Right hindlimb (tissue), 1 donor: ENCODE data around the gene AGAP1.

Source experiments
- DNase-seq: peaks from one replicate; pipeline ENCODE4 v3.0.0-alpha.2; 2018

The AGAP1 gene

DNA sequence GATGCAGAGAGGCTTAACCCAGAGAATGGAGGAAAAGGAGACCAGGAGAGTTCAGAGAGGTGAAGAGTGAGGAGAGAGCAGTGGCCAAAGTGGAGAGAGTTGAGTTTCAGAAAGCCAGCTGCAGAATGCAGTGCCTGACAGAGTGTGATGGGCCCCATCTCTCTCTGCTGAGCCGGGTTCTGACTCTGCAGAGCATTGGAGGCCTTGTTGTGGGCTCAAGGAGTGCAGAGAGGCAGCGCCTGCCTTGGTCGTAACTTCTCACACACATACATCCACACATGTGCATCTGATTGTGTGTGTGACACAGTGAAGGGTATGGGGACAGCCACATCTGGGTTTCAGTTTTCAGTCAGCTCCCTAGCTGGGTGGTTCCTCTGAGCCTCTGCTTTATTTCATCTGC is 58.8 kb downstream of the AGAP1 start:
- no peak for DNase-seq

DNA sequence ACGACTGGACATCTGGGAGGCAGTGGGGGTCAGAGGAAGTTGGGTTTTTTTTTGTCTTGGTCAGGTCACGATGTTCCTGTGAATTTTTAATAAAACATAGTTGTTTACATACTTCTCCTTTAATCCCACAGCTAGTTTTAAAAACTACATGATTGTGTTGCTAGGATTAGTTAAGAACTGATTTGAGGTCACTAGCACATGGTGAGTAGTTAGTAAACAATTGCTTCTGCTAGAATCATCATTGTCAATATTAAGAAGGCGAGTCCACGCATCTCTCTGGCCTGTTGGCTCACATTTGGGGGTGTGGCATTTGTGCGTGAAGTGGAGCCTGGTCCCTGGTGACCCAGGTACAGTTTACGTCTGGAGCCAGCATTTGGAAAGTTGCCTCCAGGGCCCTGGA is 59.4 kb downstream of the AGAP1 start:
- no peak for DNase-seq

DNA sequence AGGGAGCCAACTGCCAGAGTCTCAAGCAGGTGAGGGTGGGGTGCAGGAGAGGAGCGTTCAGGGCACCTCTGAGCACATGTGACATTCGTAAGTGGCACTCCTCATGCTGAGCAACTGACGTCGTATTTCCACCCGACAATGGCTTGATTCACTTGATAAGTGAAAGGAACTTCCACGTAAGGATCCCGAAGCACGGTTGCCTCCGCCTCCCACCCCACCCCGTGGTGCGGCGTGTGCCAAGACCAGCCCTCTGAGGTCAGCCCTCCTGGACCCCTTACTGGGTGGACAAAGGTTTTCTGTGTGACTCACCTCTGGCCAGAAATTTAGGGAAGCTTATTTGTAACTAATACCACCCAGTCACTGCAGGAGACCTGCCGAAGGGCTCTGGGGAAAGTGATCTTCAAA is 59.9 kb downstream of the AGAP1 start:
- DNase-seq = no peak

DNA sequence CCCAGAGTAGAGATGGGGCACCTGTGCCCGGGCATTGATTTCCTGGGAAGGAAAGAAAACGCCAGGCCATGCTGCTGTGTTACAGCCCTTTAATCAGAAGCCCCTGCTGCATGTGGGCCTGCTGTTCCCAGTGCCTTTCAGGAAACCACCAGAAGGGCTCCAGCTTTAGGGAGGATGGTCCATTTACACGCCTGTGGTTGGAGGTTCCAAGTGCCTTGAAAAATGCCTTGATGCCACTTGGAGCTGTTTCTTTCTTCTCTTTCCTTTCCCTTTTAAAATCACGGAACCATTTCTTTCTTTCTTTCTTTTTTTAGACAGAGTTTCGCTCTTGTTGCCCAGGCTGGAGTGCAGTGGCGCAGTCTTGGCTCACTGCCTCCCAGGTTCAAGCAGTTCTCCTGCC is 60.5 kb downstream of the AGAP1 start:
- no peak for DNase-seq

DNA sequence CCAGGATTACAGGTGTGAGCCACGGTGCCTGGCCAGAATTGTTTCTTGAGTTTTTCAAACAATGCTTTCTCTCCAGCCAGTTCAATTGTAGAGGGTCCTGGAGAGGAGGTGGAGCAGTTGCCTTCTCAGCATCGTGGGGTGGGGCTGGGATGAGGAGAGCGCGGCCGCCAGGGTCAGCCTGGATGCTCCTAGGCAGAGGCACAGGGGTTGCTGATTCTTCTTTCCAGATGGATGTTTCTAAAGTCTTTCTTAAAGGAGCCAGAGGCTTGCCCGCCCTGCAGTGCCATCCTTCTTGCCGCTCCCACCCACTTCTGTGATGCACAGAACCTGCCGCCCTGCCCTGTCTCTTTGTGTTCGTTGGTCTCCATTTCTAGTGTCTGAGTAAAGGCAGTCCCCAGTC is 61.1 kb downstream of the AGAP1 start:
- no peak for DNase-seq

DNA sequence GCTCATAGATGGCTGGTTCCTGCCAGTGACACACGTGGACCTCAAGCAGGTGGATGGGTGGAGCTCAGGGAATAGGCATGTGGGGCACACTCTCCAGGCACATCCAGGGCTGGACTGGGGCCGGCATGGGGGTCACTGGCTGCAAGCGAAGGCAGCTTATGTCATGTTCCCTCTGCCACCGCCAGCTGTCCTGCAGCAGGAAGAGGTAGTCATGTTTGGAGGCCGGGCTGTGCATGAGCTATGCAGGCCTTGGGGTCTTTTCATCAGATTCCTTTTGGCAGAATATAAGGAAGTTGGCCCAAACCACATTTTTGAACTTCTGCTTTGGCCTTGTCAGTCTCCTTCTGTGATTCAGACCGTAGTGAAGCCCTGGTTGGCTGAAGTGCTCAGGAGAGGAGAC is 61.5 kb downstream of the AGAP1 start:
- no peak for DNase-seq

DNA sequence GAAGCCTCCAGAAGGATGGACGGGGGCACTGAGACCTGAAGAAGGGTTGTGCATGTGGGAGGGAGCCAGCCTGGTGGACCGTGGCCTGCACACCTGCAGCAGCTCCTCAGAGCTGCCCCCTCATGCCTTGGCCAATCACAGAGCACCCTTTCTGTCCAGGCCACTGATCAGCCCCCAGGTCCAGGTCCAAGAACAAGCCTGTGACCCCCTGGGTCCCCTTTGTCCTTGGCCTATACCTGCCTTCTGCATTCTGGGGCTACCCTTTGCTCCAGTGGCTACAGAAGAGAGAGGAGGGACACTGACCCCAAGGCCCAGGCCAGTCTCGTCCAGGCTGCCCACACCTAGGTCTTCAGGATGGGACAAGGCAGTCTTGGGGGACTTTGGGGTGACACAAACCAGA is 62.2 kb downstream of the AGAP1 start:
- no peak for DNase-seq

DNA sequence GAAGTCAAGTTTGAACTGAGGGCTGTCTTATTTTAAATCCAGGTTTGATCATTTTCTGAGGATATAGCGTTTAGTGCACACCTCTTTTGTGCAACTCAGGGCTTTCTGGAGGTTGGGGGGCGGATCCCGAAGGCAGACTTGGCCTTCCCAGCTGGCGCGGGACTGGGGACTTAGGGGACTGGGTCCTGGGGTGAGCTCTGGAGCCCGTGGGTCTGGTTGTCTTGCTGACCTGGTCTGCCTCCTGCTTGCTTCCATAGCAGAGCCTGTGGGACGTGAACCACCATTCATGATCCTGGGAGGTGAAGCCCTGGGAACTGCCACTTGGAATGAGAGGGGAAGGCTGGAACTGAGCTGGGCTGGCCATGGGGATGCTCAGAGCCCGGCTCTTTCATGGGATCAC is 63.1 kb downstream of the AGAP1 start:
- DNase-seq = no peak

DNA sequence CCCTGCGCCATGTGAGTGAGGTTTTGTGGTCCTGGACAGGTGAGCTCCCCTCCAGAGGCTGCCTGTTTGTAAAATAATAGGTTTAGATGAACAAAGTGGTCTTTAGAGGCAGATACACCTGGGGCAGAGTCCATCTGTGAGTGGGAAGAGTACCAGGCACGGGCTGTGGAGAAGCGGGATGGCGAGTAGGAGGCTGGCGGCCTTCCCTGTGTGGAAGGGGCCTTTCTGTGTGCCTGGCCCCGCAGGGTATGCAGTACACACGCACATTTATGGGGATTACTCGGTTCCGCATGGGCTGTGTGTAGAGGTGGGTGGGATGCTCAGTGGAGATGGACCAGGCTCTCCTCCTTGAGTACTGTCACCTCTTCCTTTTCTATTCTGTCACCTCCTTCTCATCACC is 64.1 kb downstream of the AGAP1 start:
- no peak for DNase-seq

DNA sequence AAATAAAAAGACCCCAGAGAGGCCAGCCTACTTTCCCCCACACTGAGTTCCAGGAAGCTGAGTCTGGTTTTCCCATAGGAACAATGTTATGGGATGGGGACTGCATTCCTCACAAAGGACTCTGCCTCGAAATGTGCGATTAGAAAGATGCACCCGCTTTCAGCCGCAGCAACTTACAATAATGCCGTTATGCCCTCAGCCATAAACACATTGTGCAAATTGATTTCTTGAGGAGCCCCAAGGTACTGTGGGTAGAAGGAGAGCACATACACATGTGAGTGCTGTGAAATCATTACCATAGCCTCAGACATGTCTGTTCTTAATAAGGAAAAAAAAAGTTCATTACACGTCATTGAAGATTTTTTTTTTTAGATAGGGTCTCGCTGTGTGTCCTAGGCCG is 64.7 kb downstream of the AGAP1 start:
- DNase-seq = no peak

DNA sequence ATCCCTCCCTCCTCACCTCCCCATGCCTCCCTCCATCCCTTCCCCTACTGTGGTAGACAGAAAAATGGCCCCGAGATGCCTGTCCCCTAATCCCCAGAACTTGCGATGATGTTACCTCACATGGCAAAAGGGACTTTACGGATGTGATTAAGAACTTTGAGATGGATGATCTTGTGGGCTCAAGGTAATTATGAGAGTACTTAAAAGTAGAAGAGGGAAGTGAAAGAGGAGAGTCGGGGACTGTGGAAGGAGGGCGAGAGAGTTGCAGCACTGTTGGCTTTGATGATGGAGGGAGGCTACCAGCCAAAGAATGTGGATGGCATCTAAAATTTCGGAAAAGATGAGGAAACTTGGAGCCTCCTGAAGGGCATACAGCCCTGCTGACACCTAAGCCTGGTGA is 66.5 kb downstream of the AGAP1 start:
- DNase-seq = no peak

DNA sequence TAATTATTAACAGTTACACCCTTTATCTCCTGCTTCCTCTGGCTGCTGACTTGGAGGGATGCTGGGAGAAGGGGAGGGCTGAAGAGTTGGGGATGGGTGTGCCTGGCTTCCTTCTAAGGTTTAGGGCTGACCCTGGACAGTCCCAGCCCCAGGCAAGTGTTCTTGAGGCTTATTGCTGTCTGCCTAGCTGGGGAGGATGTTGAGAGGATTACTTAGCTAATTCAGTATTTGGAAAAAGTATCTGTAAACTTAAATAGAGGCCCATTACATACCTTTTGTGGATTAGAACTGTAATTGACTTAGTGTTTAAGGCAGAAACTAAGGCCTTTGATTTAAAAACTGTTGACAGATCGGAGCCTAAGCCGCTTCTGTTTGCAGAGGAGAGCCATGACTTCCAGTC is 67.6 kb downstream of the AGAP1 start:
- no peak for DNase-seq

DNA sequence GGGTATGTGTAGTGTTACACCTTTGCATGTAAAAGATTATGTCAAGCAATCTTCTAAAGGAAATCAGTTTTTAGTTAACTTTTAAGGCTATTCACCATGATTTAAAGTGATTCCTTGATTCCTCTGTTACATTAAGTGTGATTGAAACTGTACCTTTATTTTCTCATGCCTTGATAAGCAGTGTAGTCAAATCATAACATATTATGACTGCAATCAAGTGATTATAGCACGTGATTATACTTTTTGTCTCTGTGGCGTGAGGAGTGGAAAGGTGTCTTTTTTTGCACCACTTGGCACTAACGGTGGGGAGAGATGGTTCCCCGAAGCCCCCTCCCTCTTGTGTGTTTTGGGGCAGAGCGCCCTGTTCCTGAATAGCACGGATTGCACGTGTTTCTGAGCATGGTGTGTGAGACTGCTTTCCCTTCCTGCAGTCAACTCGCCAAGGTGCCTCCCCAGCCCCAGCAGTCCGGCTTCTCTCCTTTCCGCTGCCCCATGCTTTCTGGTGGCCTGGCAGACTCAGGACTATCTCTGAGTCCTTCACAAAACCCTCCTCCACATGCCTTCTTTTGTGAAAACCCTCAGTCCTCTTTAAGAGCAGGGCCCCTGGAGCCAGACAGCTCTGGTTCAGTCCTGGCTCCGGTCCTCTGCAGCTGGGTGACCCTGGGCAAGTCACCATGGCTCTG is 68.4 kb downstream of the AGAP1 start:
- DNase-seq = no peak

DNA sequence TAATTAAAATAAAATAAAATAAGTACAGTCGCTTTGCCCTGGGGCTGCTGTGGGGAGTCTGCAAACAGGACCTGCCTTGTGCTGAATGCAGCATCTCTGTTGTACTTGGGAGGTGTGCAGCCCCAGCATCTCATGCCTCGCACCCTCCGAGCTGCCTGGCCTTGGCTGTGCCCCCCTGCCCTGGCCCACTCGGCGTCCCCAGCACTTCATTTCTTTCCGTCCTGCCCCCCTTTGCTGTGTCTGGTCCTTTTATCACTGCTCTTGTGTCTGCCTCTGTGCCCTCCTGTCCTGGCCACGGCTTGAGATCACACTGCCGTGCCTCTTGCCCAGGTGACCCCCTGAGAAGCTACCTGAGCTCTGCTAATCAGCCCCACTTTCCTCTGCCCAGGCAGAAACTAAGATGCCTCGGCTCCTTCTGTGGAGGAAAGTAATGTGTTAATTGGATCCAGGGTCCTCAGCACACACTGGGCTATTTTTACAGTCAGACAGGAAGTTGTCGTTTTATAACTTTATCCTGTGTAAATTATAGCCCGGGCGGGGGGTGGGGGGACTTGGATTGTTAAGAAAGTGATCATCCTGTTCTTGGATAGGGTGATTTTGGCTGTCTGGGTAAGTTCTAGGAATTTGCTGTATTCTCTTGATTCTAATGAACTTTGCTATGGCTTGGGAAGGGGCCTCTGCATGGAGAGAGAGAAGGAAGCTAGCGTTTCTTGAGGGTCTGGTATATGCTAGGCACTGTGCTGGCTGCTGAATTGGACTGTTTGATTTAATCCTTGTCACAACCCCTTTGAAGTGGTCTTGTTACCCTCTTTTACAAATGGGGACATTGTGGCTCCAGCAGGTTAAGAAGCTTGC is 69.4 kb downstream of the AGAP1 start:
- DNase-seq = no peak

DNA sequence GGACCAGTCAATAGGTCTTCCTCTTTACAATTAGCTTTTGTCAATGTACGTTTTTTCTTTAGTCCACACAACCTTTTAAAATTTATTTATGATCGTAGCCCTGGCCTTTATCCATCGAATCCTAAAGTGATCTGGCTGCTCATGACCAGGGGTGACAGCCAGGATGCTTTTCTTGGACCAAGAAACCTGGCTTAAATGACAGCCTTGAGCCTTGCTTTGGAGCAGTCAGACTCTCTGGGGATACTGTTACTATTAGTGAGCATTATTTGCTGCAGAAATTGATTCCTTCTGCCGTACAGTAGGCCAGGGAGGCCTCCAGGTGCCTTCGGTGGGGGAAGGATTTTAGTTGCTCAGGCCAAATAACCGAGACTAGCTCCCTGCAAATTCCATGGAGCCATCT is 70.2 kb downstream of the AGAP1 start:
- peak; percentile 42 for DNase-seq

DNA sequence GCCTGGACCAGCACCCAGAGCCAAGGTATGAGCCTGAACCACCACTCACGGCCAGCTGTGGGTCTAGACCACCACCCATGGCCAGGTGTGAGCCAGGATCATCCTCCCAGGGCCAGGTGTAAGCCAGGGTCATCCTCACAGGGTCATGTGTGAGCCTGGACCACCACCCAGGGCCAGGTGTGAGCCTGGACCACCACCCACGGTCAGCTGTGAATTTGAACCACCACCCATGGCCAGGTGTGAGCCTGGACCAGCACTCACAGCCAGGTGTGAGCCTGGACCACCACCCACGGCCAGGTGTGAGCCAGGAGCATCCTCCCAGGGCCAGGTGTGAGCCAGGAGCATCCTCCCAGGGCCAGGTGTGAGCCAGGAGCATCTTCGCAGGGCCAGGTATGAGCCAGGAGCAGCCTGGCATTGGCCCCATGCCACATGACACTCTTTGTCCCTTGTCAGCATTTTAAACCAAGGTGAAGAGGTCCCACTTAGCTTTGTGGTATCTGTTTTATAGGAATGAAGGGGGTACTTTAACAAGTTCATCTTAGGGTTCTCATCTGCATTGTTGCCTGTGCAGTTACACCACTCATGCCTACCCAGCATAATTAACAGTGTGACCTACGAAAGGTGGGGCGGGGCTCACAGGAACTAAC is 71.2 kb downstream of the AGAP1 start:
- no peak for DNase-seq

DNA sequence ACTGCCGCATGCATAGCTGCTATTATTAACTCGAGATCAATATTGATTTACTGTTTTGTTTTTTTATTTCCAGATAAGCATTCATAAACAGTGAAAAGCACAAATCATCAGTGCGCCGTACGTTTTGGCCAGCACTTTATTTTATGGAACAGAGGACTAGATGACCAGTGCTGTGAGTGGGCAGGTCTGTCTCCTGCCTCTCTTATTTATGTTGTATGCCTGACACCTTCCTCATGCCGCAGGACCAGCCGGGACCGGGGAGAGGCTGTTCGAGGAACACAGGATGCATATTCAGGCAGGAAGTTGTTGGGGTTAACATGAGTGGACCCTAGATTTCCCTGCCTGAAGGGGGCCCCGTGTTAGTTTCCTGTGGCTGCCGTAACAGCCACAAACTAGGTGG is 72.6 kb downstream of the AGAP1 start:
- no peak for DNase-seq

DNA sequence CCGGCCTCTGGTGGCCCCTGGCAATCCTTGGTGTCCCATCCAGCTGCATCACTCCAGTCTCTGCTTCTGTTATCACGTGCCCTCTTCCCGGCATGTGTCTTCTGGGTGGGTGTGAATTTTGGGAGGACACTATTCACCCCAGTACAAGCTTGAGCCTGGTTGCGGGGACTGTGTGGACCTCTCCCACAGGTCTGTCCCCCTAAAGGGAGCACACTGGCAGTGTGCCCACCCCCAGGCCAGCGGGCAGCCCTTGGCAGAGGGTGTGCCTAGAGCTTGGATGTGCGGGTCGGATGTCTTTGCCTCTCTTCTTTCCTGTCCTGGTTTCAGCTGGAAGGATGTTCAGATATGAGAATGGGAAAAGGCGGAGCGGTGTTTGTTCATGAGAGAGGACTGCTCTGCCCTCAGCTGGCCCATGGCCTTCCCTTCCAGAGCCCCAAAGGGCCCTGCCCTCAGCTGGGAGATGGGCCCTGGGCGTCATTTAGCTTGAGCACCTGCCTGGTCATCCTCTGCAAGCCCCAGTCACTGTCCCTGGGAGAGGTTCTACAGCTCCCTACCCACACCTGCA is 73.2 kb downstream of the AGAP1 start:
- DNase-seq = no peak

DNA sequence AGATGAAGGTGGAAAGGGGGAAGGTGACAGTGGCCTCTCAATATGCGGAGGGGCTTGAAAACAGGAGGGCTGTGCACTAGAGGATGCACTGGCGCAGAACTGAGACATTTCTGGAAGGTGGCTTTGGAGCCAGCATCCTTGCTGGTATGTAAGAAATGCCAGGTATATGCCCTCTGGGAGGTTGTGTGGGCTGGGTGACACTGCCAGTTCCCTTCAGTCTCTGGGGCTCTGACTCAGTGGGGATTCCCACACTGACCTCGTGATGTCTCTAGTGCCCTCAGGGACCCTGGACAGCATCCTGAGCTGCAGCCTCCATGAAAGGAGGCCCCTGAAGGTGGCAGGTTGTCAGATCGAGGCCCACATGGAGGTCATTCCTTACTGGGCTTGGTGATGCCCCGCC is 74.0 kb downstream of the AGAP1 start:
- DNase-seq = no peak

DNA sequence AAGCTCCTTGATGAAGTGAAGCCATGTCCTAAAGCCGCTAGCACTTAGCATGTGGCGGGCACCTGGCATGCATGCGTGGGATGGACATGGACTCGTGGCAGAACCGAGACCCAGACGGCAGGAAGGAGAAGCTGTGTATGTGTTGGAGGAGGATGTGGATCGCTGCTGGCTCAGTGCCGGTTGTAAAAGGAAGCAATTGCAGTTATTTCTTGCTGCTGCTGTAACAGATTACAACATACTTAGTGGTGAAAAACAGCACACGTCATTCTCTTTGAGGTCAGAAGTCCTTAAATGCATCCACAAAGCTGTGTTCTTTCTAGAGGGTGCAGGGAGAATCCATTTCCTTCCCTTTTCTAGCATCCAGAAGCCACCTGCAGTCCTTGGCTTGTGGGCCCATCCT is 74.6 kb downstream of the AGAP1 start:
- DNase-seq = no peak

DNA sequence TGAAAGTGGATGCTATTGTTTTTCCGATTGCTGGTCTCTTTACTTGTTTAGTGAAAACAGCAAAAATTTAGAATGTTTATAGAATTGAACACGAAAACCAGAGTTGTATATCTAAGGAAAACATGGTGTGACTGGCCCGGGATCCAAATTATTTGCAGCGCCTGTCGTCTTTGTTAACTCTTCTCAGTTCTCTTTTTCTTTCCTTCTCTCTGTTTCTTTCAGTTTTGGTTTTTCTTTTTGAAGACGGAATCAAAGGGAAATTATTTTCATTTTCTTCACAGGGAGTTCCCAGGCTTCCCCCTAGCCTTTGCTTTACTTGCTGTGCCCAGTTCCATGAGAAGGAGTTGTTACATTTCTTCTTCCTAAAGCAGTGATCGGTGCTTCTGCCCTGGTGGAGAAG is 76.0 kb downstream of the AGAP1 start:
- DNase-seq = no peak

DNA sequence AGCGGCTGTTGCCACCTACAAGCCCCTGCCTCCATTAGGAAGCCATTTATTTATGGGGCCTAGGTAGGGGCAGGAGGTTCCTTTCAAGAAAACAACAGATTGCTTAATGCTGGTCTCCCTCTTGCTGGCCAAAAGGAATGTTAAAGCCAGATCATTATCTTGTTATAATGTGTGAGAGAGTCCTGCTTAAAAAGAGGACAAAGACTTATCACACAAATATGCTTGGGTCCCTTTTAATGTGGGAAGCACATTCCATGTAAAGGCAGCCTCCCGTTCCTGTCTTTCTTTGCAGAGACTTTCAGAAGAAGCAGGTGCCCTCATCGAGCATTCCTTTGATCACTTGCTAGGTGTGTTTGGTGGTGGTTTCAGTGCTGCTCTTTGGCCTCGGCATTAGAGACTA is 76.4 kb downstream of the AGAP1 start:
- no peak for DNase-seq

DNA sequence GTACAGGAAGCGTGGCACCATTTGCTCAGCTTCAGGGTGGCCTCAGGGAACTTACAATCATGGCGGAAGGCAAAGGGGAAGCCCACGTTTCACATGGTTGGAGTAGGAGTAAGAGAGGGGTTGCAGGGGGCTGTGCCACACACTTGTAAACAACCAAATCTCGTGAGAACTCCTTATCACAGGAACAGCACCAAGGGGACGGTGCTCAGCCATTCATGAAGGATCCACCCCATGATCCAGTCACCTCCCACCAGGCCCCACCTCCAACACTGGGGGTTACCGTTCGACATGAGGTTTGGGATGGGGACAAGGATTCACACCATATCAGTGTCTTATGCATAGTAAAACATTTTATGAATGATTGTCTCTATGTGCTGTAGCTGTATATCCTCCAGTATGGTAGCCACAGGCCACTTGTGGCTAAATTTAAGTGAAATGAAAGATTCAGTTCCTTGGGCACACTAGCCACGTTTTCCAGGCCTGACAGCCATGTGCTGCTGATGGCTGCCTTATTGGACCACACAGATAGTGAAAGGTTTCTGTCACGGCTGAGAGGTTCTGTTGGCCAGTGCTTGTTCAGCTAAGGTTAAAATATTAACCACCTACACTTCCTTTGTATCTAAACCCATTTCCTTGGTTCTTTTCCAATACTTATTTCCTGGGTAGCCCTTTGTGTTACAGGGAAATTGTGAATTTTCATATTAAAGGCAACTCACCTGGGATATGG is 77.3 kb downstream of the AGAP1 start:
- DNase-seq = no peak
